WTC11 (cell line): ENCODE results near the gene GBF1. TPM values are rescaled to one million over a fixed set of nuclear protein-coding genes. Genes with fewer than 3 reads are reported as not detected.

Source experiments
- ATAC-seq: fragments of 200-7000 bp; cut with Tn5 transposase; 2 replicates; pipeline ENCODE4 v1.10.0; 2021; ENCODE audit warnings: mild to moderate bottlenecking, moderate library complexity
- CTCF ChIA-PET: fragments of 300-600 bp; sonication (Branson Sonifier 250); formaldehyde crosslinking; loops from one replicate; lab custom pipeline; 2021; ENCODE audit warnings: antibody characterized with exemption; lab: Charles Lee
- POLR2A ChIA-PET: fragments of 350-600 bp; sonication (Branson Sonifier 250); formaldehyde crosslinking; loops from one replicate; lab custom pipeline; 2021; ENCODE audit warnings: antibody characterized with exemption; lab: Charles Lee
- DNase-seq: peaks from one replicate; pipeline ENCODE4 v3.0.0; 2021; ENCODE audit warnings: low spot score
- H3K27ac Mint-ChIP-seq: 2 replicates; pipeline ENCODE4 v1.8.0; 2021; ENCODE audit warnings: mixed read lengths
- H3K27me3 Mint-ChIP-seq: 2 replicates; pipeline ENCODE4 v1.8.0; 2021; ENCODE audit warnings: low read depth, mild to moderate bottlenecking, moderate library complexity, mixed read lengths
- H3K36me3 Mint-ChIP-seq: 2 replicates; pipeline ENCODE4 v1.8.0; 2021; ENCODE audit warnings: mixed read lengths
- H3K4me1 Mint-ChIP-seq: 2 replicates; pipeline ENCODE4 v1.8.0; 2022; ENCODE audit warnings: mixed read lengths
- H3K4me3 Mint-ChIP-seq: 2 replicates; pipeline ENCODE4 v1.8.0; 2021; ENCODE audit warnings: mild to moderate bottlenecking, moderate library complexity, mixed read lengths
- H3K9me3 Mint-ChIP-seq: 2 replicates; pipeline ENCODE4 v1.8.0; 2021; ENCODE audit warnings: mixed read lengths
- AFF4 ChIP-seq: sonication (generic); formaldehyde crosslinking; IDR thresholded peaks from 2 replicates; pipeline ENCODE4 v1.8.1; 2023; ENCODE audit warnings: mild to moderate bottlenecking, missing genetic modification reagents, borderline replicate concordance
- AR ChIP-seq: fragments of 250-450 bp; sonication (Bioruptor Pico); IDR thresholded peaks from 2 replicates; pipeline ENCODE4 v1.9.0; 2021; ENCODE audit warnings: mild to moderate bottlenecking
- CREM ChIP-seq: sonication (generic); formaldehyde crosslinking; IDR thresholded peaks from 2 replicates; pipeline ENCODE4 v1.8.1; 2022; ENCODE audit warnings: mild to moderate bottlenecking, missing genetic modification reagents, moderate library complexity
- IRF1 ChIP-seq: sonication (generic); formaldehyde crosslinking; IDR thresholded peaks from 2 replicates; pipeline ENCODE4 v1.8.0; 2023; ENCODE audit warnings: missing genetic modification reagents
- NR2C2 ChIP-seq: sonication (generic); formaldehyde crosslinking; IDR thresholded peaks from 2 replicates; pipeline ENCODE4 v1.8.0; 2022; ENCODE audit warnings: mild to moderate bottlenecking, missing genetic modification reagents
- RELA ChIP-seq: sonication (generic); formaldehyde crosslinking; IDR thresholded peaks from 2 replicates; pipeline ENCODE4 v1.8.1; 2022; ENCODE audit warnings: missing genetic modification reagents, mild to moderate bottlenecking, borderline replicate concordance
- STAT6 ChIP-seq: sonication (generic); formaldehyde crosslinking; conservative IDR thresholded peaks from 2 replicates; pipeline ENCODE4 v1.8.1; 2023; ENCODE audit warnings: mild to moderate bottlenecking, low read depth, missing genetic modification reagents, moderate library complexity
- TCF7 ChIP-seq: sonication (generic); formaldehyde crosslinking; IDR thresholded peaks from 2 replicates; pipeline ENCODE4 v1.8.0; 2022; ENCODE audit warnings: mild to moderate bottlenecking, low read depth, missing genetic modification reagents, moderate library complexity
- TEAD1 ChIP-seq: sonication (generic); formaldehyde crosslinking; IDR thresholded peaks from 2 replicates; pipeline ENCODE4 v1.8.0; 2022; ENCODE audit warnings: mild to moderate bottlenecking, missing genetic modification reagents
- TEAD4 ChIP-seq: sonication (generic); formaldehyde crosslinking; IDR thresholded peaks from 2 replicates; pipeline ENCODE4 v1.8.0; 2022; ENCODE audit warnings: mild to moderate bottlenecking, missing genetic modification reagents
- ZMAT4 ChIP-seq: fragments of 250-450 bp; sonication (Bioruptor Pico); IDR thresholded peaks from 2 replicates; pipeline ENCODE4 v1.9.0; 2021; ENCODE audit warnings: mild to moderate bottlenecking
- ZNF281 ChIP-seq: sonication (generic); formaldehyde crosslinking; IDR thresholded peaks from 2 replicates; pipeline ENCODE4 v1.8.0; 2023; ENCODE audit warnings: mild to moderate bottlenecking, missing genetic modification reagents
- ZNF416 ChIP-seq: fragments of 250-450 bp; sonication (Bioruptor Pico); IDR thresholded peaks from 2 replicates; pipeline ENCODE4 v1.9.0; 2021; ENCODE audit warnings: mild to moderate bottlenecking, inconsistent platforms
- ZNF532 ChIP-seq: fragments of 250-450 bp; sonication (Bioruptor Pico); IDR thresholded peaks from 2 replicates; pipeline ENCODE4 v1.9.0; 2021; ENCODE audit warnings: mild to moderate bottlenecking, borderline replicate concordance
- total RNA-seq: library from RNA; stranded (reverse); gene quantifications from 3 replicates; pipeline ENCODE4 v1.2.3, GENCODE V29; 2021

Gene GBF1
- total RNA-seq, 1 experiment from 2014 or later = 32.4 TPM

GRCh38 chr10:102400598-102401341 is 155.4 kb downstream of the GBF1 start:
- H3K27me3 Mint-ChIP-seq = peaks cover 15% of the 10 kb centered on the region
- TF ChIP-seq TEAD4 (CRISPR knock-in tag) = no peak
- TF ChIP-seq TCF7 (CRISPR knock-in tag) = no peak
- TF ChIP-seq AFF4 = no peak
- TF ChIP-seq CREM = no peak
- TF ChIP-seq ZNF416 = no peak
- no peak for TF ChIP-seq STAT6 (CRISPR knock-in tag)
- no peak for TF ChIP-seq ZMAT4 (CRISPR knock-in tag)
- no peak for TF ChIP-seq ZNF281 (CRISPR knock-in tag)
- TF ChIP-seq, all 79 proteins: peak for 0
- Mint-ChIP-seq H3K4me1 (peaks cover 9% of the 10 kb centered on the region), H3K4me3 (no peak overlapping the region), H3K27ac (no peak overlapping the region), H3K36me3 (no peaks in the 10 kb centered on the region; the same call in 1 of the 2 replicates), H3K9me3 (no peaks in the 10 kb centered on the region)
- POLR2A ChIA-PET = interaction anchor here (2.4 kb wide), 1 partner anchor 20 kb away, joined by 11 read pairs; the partner anchor contains the start of gene FBXL15
- ATAC-seq (no peak), DNase-seq (no peak)
- CTCF ChIA-PET = interaction anchor here (1.4 to 9.1 kb wide), 10 partner anchors 11 to 231 kb away, joined by 4 to 115 read pairs (median 14); partner anchors contain the start of genes ACTR1A, CUEDC2 and FBXL15

GRCh38 chr10:102401342-102401654 is 156.0 kb downstream of the GBF1 start:
- H3K4me3 Mint-ChIP-seq = no peak overlapping the region
- no peak overlapping the region for H3K27ac Mint-ChIP-seq
- no peaks in the 10 kb centered on the region for H3K9me3 Mint-ChIP-seq
- no peak for ATAC-seq
- peaks cover 21% of the 10 kb centered on the region for H3K27me3 Mint-ChIP-seq
- no peaks in the 10 kb centered on the region; the same call in 1 of the 2 replicates for H3K36me3 Mint-ChIP-seq
- ChIA-PET POLR2A (interaction anchor here (2.4 kb wide), 1 partner anchor 20 kb away, joined by 11 read pairs; the partner anchor contains the start of gene FBXL15), CTCF (interaction anchor here (4.3 kb wide), 1 partner anchor 17 kb away, joined by 49 read pairs; no protein-coding TSS in a partner anchor)
- DNase-seq = no peak
- peaks cover 4% of the 10 kb centered on the region for H3K4me1 Mint-ChIP-seq
- TF ChIP-seq IRF1 (CRISPR knock-in tag) = no peak
- TF ChIP-seq AR (CRISPR knock-in tag) = no peak
- TF ChIP-seq TEAD1 (CRISPR knock-in tag) = no peak
- TF ChIP-seq RELA = no peak
- no peak for TF ChIP-seq ZNF532 (CRISPR knock-in tag)
- no peak for TF ChIP-seq NR2C2 (CRISPR knock-in tag)
